ENCODE measurements around the gene DNAH3.

Gene DNAH3

GRCh38 chr16:21192991-21193390 lies 42.3 kb upstream of the DNAH3 start:
- H3K27ac ChIP-seq, result no peak overlapping the region
- CTCF ChIA-PET, result interaction anchor here (0.7 kb wide), 1 partner anchor 362 kb away, joined by 4 read pairs; no protein-coding TSS in a partner anchor
- no peak for DNase-seq (ENCODE audit: low spot score)
- POLR2A ChIA-PET (ENCODE audit: low non-redundant PET), result no interaction called here
- TF ChIP-seq CTCF (conservative IDR thresholded peaks at IDR 0.05; ENCODE audit: low read depth), result no peak

GRCh38 chr16:21190599-21190998 lies 40.0 kb upstream of the DNAH3 start:
- CTCF ChIA-PET, result no interaction called here
- POLR2A ChIA-PET (ENCODE audit: low non-redundant PET), result no interaction called here
- no peak overlapping the region for H3K27ac ChIP-seq
- no peak for TF ChIP-seq CTCF (conservative IDR thresholded peaks at IDR 0.05; ENCODE audit: low read depth)
- DNase-seq (ENCODE audit: low spot score), result no peak

DNA sequence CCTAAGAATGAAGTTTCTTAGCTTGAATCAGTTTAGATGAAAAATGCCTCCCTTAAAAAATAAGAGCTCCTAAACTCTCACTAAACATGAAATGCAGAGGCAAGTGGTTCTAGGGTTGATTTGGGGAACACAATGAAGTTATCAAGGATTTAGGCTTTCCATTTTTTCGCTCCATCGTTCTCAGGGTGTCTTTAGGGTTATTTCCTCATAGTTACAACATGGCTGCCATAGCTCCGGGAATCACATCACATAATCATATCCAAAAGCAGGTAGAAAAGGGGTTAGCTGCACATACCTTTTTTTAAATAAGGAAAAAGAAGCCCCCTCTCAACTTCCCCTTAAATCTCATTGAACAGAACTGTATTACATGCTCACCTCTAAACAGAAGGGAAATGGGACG lies 39.4 kb upstream of the DNAH3 start:
- ChIA-PET POLR2A (ENCODE audit: low non-redundant PET) (no interaction called here), CTCF (interaction anchor here (0.5 to 2.7 kb wide), 2 partner anchors 110 to 325 kb away, joined by 3 to 30 read pairs; no protein-coding TSS in a partner anchor)
- TF ChIP-seq CTCF (conservative IDR thresholded peaks at IDR 0.05; ENCODE audit: low read depth), result no peak
- no peak overlapping the region for H3K27ac ChIP-seq
- DNase-seq (ENCODE audit: low spot score), result no peak

- TF ChIP-seq CTCF (conservative IDR thresholded peaks at IDR 0.05; ENCODE audit: low read depth), result no peak
- ChIA-PET CTCF (interaction anchor here (0.5 to 2.7 kb wide), 18 partner anchors 9 to 1493 kb away, joined by 3 to 30 read pairs (median 4); partner anchors contain the start of gene CRYM), POLR2A (ENCODE audit: low non-redundant PET) (no interaction called here)
- no peak for DNase-seq (ENCODE audit: low spot score)
- H3K27ac ChIP-seq, result no peak overlapping the region
Measured at GRCh38 chr16:21189311-21189710, 38.7 kb upstream of the DNAH3 start.

- CTCF ChIA-PET, result interaction anchor here (0.6 to 0.7 kb wide), 2 partner anchors 114 to 372 kb away, joined by 4 to 5 read pairs; no protein-coding TSS in a partner anchor
- no peak for DNase-seq (ENCODE audit: low spot score)
- POLR2A ChIA-PET (ENCODE audit: low non-redundant PET), result no interaction called here
- no peak for TF ChIP-seq CTCF (conservative IDR thresholded peaks at IDR 0.05; ENCODE audit: low read depth)
- H3K27ac ChIP-seq, result no peak overlapping the region
Measured at GRCh38 chr16:21186326-21186691, 35.7 kb upstream of the DNAH3 start.

- POLR2A ChIA-PET (ENCODE audit: low non-redundant PET), result no interaction called here
- DNase-seq (ENCODE audit: low spot score), result no peak
- CTCF ChIA-PET, result interaction anchor here (0.6 kb wide), 1 partner anchor 371 kb away, joined by 5 read pairs; no protein-coding TSS in a partner anchor
- no peak for TF ChIP-seq CTCF (conservative IDR thresholded peaks at IDR 0.05; ENCODE audit: low read depth)
- H3K27ac ChIP-seq, result no peak overlapping the region
Measured at GRCh38 chr16:21185659-21186325, 35.1 kb upstream of the DNAH3 start.
